CD4-positive, alpha-beta memory T cell (primary cell): ENCODE data around the gene CLCNKA. TPM values are rescaled to one million over a fixed set of nuclear protein-coding genes. Genes with fewer than 3 reads are reported as not detected.

Experiments
- CTCF ChIA-PET: fragments of 350-600 bp; sonication (Branson Sonifier 250); formaldehyde crosslinking; loops from one replicate; lab custom pipeline; 2021; ENCODE audit warnings: inconsistent platforms; ENCODE audit not compliant: partially characterized antibody; lab: Charles Lee
- POLR2A ChIA-PET: fragments of 350-600 bp; sonication (Branson Sonifier 250); formaldehyde crosslinking; loops from one replicate; lab custom pipeline; 2021; ENCODE audit not compliant: partially characterized antibody; lab: Charles Lee
- DNase-seq, 5 donors: peaks; one replicate each; pipeline versions ENCODE4 v3.0.0 to v3.0.0-alpha.2; 2020 to 2022; ENCODE audit warnings: mixed read lengths in 1 of 5
- H3K27ac ChIP-seq: one replicate; pipeline ENCODE4 v1.7.0; 2013; ENCODE audit warnings: low read depth, low read length
- H3K27me3 ChIP-seq: 2 replicates; pipeline ENCODE4 v1.7.0; 2013; ENCODE audit warnings: mild to moderate bottlenecking, low read length, moderate library complexity; ENCODE audit not compliant: insufficient read depth
- H3K36me3 ChIP-seq: 2 replicates; pipeline ENCODE4 v1.7.0; 2013; ENCODE audit warnings: mild to moderate bottlenecking, low read length, moderate library complexity; ENCODE audit not compliant: insufficient read depth
- H3K4me1 ChIP-seq: 2 replicates; pipeline ENCODE4 v1.7.0; 2013; ENCODE audit warnings: mild to moderate bottlenecking, low read length, moderate library complexity; ENCODE audit not compliant: insufficient read depth
- H3K4me3 ChIP-seq, 2 donors: one replicate each; pipeline ENCODE4 v1.7.0; 2013; ENCODE audit warnings: low read length in 2 of 2, mild to moderate bottlenecking in 1 of 2
- H3K9me3 ChIP-seq, 2 donors: one replicate each; pipeline ENCODE4 v1.7.0; 2013; ENCODE audit warnings: low read length in 2 of 2, control low read depth in 1 of 2; ENCODE audit not compliant: control insufficient read depth in 1 of 2
- H3K27ac Mint-ChIP-seq, 7 donors: one replicate each; pipeline ENCODE4 v1.8.0; 2020 to 2021; ENCODE audit warnings: mixed read lengths in 7 of 7, mild to moderate bottlenecking in 6 of 7, inconsistent platforms in 3 of 7, moderate library complexity in 3 of 7
- H3K27me3 Mint-ChIP-seq, 2 donors: one replicate each; pipeline ENCODE4 v1.8.0; 2020 to 2021; ENCODE audit warnings: mixed read lengths in 2 of 2
- H3K36me3 Mint-ChIP-seq, 2 donors: one replicate each; pipeline ENCODE4 v1.8.0; 2020 to 2021; ENCODE audit warnings: mixed read lengths in 2 of 2, inconsistent platforms in 1 of 2, mild to moderate bottlenecking in 1 of 2
- H3K4me1 Mint-ChIP-seq, 4 donors: one replicate each; pipeline ENCODE4 v1.8.0; 2020 to 2021; ENCODE audit warnings: mixed read lengths in 4 of 4, mild to moderate bottlenecking in 1 of 4
- H3K4me3 Mint-ChIP-seq, 8 donors: one replicate each; pipeline ENCODE4 v1.8.0; 2020 to 2021; ENCODE audit warnings: mixed read lengths in 8 of 8, mild to moderate bottlenecking in 7 of 8, moderate library complexity in 6 of 8, inconsistent platforms in 3 of 8
- H3K9me3 Mint-ChIP-seq, 8 donors: one replicate each; pipeline ENCODE4 v1.8.0; 2020 to 2021; ENCODE audit warnings: mixed read lengths in 8 of 8, mild to moderate bottlenecking in 5 of 8, inconsistent platforms in 3 of 8, moderate library complexity in 1 of 8
- intact Hi-C: fragments of 100-400 bp; cut with micrococcal nuclease; formaldehyde crosslinking; loops from one replicate; pipeline ENCODE4 v1.15.1; 2023
- polyA plus RNA-seq, 2 donors: library from polyadenylated mRNA; unstranded; fragments of 300-500 nt; fragmentation: Illumina TruSeq; gene quantifications; one replicate each; pipeline ENCODE4 v1.2.3, GENCODE V29; 2021
- total RNA-seq, 2 experiments: library from RNA; stranded (reverse); gene quantifications; one replicate each; pipeline ENCODE4 v1.2.3, GENCODE V29; 2021

The CLCNKA gene
- total and polyA plus RNA-seq, 4 experiments from 2014 or later, result not detected

DNA sequence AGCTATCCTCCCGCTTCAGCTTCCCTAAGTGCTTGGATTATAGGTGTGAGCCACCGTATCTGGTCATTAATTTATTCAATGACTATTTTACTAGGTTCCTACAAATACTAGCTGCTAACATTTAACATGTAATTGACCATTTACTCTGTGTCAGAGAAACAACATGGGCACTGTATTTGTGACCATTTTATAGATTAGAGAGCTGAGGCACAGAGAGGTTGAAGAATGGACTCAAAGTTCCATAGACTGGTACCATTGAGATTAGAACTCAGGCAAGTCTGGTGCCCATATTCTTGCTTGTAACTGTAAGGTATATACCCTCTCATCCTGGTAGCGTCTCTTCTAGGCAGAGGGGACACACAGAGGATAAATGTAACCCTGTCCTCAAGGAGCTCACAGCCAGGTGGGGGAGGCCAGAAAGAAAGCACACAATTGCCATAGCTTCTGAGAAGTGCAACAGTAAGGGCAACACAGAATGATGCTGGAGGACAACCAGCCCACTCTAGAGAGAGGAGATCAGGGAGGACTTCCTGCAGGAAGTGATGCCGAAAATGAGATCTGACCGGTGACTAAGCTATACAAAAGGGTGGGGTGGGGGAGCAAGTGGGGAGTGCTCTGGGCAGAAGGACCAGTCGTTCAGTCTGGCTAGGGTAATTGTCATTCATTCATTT, 14.0 kb upstream of the CLCNKA start:
- H3K27ac Mint-ChIP-seq, result no peak overlapping the region
- POLR2A ChIA-PET, result no interaction called here
- intact Hi-C loops, result no loop called here

DNA sequence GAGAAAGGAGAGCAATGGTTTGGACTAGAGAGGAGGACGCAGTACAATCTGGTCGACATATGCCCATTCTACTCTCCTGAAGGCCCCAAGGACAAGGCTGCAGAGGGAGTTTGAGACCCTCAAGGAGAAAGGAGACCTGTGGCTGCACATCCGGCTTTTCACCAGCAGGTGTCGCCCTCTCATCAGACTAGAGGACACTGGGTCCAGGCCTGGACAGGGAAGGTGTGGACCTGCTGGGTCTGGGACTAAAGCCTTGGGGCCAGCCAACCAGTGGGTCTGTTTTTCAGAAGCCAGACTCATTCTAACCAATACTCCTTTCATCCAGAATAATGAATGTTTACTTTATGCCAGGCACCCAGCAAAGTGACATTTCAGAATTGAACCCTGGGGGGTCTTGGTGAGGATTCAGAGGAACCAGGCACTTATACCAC, 12.8 kb upstream of the CLCNKA start:
- H3K27ac Mint-ChIP-seq, result no peak overlapping the region
- peaks cover 0 to 4% (median 4%) of the 10 kb centered on the region in 4 donors for H3K4me1 Mint-ChIP-seq
- no peak overlapping the region for H3K4me3 Mint-ChIP-seq
- peaks cover 2 to 9% of the 10 kb centered on the region in 2 donors for H3K27me3 Mint-ChIP-seq
- no peaks in the 10 kb centered on the region for H3K36me3 ChIP-seq
- H3K9me3 ChIP-seq, result no peaks in the 10 kb centered on the region
- no peak overlapping the region for H3K4me3 ChIP-seq
- H3K4me1 ChIP-seq, result peaks cover 13% of the 10 kb centered on the region
- no peak overlapping the region for H3K27ac ChIP-seq
- H3K9me3 Mint-ChIP-seq, result no peaks in the 10 kb centered on the region
- POLR2A ChIA-PET, result no interaction called here
- H3K27me3 ChIP-seq, result no peaks in the 10 kb centered on the region
- intact Hi-C loops, result loop anchor here (1.0 kb wide), 2 partner anchors 47 to 178 kb away; no protein-coding TSS in a partner anchor
- CTCF ChIA-PET, result interaction anchor here (0.7 to 2.3 kb wide), 17 partner anchors 8 to 295 kb away, joined by 3 to 13 read pairs (median 4); partner anchors contain the start of genes HSPB7 and ZBTB17
- DNase-seq, result peak; percentile 53 to 64 (median 59)
- no peaks in the 10 kb centered on the region for H3K36me3 Mint-ChIP-seq

More for the DNA sequence above, 14.0 kb upstream of the CLCNKA start:
- peaks cover 0 to 4% (median 4%) of the 10 kb centered on the region in 4 donors for H3K4me1 Mint-ChIP-seq
- no peaks in the 10 kb centered on the region for H3K27me3 ChIP-seq
- H3K9me3 ChIP-seq, result no peaks in the 10 kb centered on the region
- H3K4me3 Mint-ChIP-seq, result no peak overlapping the region
- DNase-seq, result no peak
- H3K4me1 ChIP-seq, result peaks cover 8% of the 10 kb centered on the region
- no peaks in the 10 kb centered on the region for H3K36me3 Mint-ChIP-seq
- no peaks in the 10 kb centered on the region for H3K36me3 ChIP-seq
- no peaks in the 10 kb centered on the region for H3K9me3 Mint-ChIP-seq
- H3K27me3 Mint-ChIP-seq, result peaks cover 0 to 8% of the 10 kb centered on the region in 2 donors
- no peak overlapping the region for H3K4me3 ChIP-seq
- no peak overlapping the region for H3K27ac ChIP-seq
- CTCF ChIA-PET, result interaction anchor here (0.7 to 2.3 kb wide), 9 partner anchors 10 to 193 kb away, joined by 3 to 13 read pairs (median 3); partner anchors contain the start of gene ZBTB17

- ChIA-PET CTCF (interaction anchor here (0.7 to 2.3 kb wide), 17 partner anchors 8 to 295 kb away, joined by 3 to 13 read pairs (median 4); partner anchors contain the start of gene HSPB7), POLR2A (no interaction called here)
- Mint-ChIP-seq H3K36me3 (no peaks in the 10 kb centered on the region), H3K9me3 (no peaks in the 10 kb centered on the region), H3K27me3 (peaks cover 2 to 13% of the 10 kb centered on the region in 2 donors), H3K27ac (peak overlapping the region in 2 of 7 donors; percentile 50 to 64), H3K4me3 (no peak overlapping the region), H3K4me1 (peaks cover 0 to 4% (median 4%) of the 10 kb centered on the region in 4 donors)
- intact Hi-C loops, result loop anchor here (1.0 kb wide), 2 partner anchors 47 to 178 kb away; no protein-coding TSS in a partner anchor
- no peak for DNase-seq
- no peaks in the 10 kb centered on the region for H3K27me3 ChIP-seq
- no peak overlapping the region for H3K27ac ChIP-seq
- H3K36me3 ChIP-seq, result no peaks in the 10 kb centered on the region
- no peaks in the 10 kb centered on the region for H3K9me3 ChIP-seq
- peaks cover 13% of the 10 kb centered on the region for H3K4me1 ChIP-seq
- no peak overlapping the region for H3K4me3 ChIP-seq
Observed at GRCh38 chr1:16009678-16010077, 12.2 kb upstream of the CLCNKA start.

GRCh38 chr1:16010837-16011236, 11.0 kb upstream of the CLCNKA start:
- Mint-ChIP-seq H3K9me3 (no peaks in the 10 kb centered on the region), H3K36me3 (no peaks in the 10 kb centered on the region), H3K4me3 (no peak overlapping the region), H3K27me3 (peaks cover 2 to 20% of the 10 kb centered on the region in 2 donors), H3K27ac (no peak overlapping the region), H3K4me1 (peaks cover 0 to 4% (median 4%) of the 10 kb centered on the region in 4 donors)
- Histone ChIP-seq H3K4me1 (peaks cover 13% of the 10 kb centered on the region), H3K27me3 (no peaks in the 10 kb centered on the region), H3K36me3 (no peaks in the 10 kb centered on the region), H3K9me3 (no peaks in the 10 kb centered on the region), H3K27ac (no peak overlapping the region), H3K4me3 (no peak overlapping the region)
- intact Hi-C loops, result no loop called here
- DNase-seq, result no peak
- ChIA-PET POLR2A (no interaction called here), CTCF (interaction anchor here (0.7 to 1.9 kb wide), 5 partner anchors 13 to 191 kb away, joined by 3 to 7 read pairs (median 3); no protein-coding TSS in a partner anchor)

DNA sequence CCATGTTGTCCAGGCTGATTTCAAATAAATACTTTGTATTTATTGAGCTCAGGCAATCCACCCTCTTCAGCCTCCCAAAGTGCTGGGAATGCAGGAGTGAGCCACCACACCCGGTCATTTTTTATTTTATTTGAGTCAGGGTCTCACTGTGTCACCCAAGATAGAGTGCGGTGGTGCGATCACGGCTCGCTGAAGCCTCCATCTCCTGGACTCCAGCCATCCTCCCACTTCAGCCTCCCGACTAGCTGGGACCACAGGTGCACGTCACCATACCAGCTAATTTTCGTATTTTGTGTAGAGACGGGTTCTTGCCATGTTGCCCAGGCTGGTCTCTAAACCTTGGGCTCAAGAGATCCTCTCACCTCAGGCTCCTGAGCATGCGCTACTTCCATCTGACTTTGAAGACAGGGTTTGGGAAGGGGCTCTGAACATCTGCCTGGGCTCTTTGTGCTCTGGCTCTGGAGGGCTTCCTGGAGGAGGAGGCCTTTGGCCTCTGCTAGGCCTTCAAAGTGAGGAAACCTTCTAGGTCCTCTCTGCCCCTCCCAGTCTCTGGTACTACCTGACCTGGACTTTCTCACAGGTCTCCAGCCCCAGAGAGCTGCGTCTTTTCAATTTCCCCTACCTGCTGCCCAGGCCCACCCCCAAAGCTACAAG, 9.8 kb upstream of the CLCNKA start:
- intact Hi-C loops, result no loop called here
- Histone ChIP-seq H3K9me3 (no peaks in the 10 kb centered on the region), H3K4me1 (peaks cover 13% of the 10 kb centered on the region), H3K27ac (no peak overlapping the region), H3K27me3 (no peaks in the 10 kb centered on the region), H3K36me3 (no peaks in the 10 kb centered on the region), H3K4me3 (no peak overlapping the region)
- Mint-ChIP-seq H3K9me3 (no peaks in the 10 kb centered on the region), H3K27me3 (peaks cover 2 to 20% of the 10 kb centered on the region in 2 donors), H3K4me3 (peak overlapping the region in 2 of 8 donors; percentile 6 to 46), H3K4me1 (peaks cover 0 to 4% (median 4%) of the 10 kb centered on the region in 4 donors), H3K27ac (no peak overlapping the region), H3K36me3 (no peaks in the 10 kb centered on the region)
- no peak for DNase-seq
- POLR2A ChIA-PET, result interaction anchor here (0.6 kb wide), 1 partner anchor 61 kb away, joined by 3 read pairs; no protein-coding TSS in a partner anchor
- CTCF ChIA-PET, result interaction anchor here (1.2 to 1.6 kb wide), 2 partner anchors 68 to 178 kb away, joined by 3 to 4 read pairs; no protein-coding TSS in a partner anchor

GRCh38 chr1:16012590-16013219, 9.1 kb upstream of the CLCNKA start:
- no peaks in the 10 kb centered on the region for H3K9me3 Mint-ChIP-seq
- peaks cover 0 to 4% (median 4%) of the 10 kb centered on the region in 4 donors for H3K4me1 Mint-ChIP-seq
- POLR2A ChIA-PET, result no interaction called here
- Histone ChIP-seq H3K27me3 (no peaks in the 10 kb centered on the region), H3K4me1 (peaks cover 13% of the 10 kb centered on the region), H3K9me3 (no peaks in the 10 kb centered on the region), H3K36me3 (no peaks in the 10 kb centered on the region), H3K27ac (no peak overlapping the region), H3K4me3 (no peak overlapping the region)
- peak overlapping the region in 5 of 8 donors; percentile 6 to 46 (median 15) for H3K4me3 Mint-ChIP-seq
- intact Hi-C loops, result no loop called here
- H3K27me3 Mint-ChIP-seq, result peaks cover 2 to 20% of the 10 kb centered on the region in 2 donors
- no peak overlapping the region for H3K27ac Mint-ChIP-seq
- CTCF ChIA-PET, result interaction anchor here (1.2 to 1.6 kb wide), 2 partner anchors 67 to 177 kb away, joined by 3 to 4 read pairs; no protein-coding TSS in a partner anchor
- H3K36me3 Mint-ChIP-seq, result no peaks in the 10 kb centered on the region
- no peak for DNase-seq
